SHP77 treated with DMSO at 0.1 percent for 48 hours (cell line): ENCODE data around the gene TNS3.

Experiments used
- DNase-seq: peaks from one replicate; lab custom pipeline; 2025; lab: John Stamatoyannopoulos, UW

Gene TNS3

DNA sequence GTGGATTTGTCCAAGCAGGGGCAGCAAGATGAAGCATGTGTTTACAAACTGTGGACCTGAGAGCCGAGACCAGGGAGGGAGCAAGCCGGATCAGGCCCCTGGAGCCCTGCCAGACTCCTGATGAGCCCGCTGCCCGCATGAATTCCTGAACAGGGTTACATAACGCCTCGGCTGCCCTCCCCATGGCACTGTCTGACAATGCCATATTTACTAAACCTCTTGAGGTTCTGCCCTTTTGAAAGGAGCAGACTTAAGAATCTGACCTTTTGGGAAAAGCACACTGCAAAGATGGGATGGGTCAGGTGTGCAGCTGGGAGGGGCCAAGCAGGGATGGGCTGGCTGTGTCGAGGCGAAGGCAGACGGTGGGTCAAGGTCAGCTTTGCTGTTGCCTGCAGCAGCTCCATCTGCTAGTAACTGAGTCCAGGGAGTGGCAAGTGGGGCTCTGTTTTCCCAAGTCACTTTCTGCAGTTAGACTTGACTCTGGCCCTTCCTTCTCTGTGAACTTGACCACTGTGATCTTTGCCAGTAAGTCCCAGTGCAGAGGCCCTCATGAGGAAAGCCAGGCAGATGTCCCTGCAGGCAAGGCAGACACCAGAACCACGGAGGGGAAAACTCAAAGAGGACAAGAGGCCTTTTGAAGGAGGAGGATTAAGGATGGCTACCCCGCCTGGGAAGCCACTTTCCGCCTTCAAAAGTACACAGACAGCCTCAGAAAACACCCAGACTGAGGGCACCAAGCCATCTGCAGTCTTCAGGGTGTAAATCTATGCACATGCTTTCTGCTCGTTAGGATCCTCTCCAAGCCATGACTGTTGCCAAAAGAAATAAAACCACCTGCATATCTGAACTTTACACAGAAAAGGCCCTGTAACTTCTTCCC is 175.8 kb downstream of the TNS3 start:
- DNase-seq = no peak

DNA sequence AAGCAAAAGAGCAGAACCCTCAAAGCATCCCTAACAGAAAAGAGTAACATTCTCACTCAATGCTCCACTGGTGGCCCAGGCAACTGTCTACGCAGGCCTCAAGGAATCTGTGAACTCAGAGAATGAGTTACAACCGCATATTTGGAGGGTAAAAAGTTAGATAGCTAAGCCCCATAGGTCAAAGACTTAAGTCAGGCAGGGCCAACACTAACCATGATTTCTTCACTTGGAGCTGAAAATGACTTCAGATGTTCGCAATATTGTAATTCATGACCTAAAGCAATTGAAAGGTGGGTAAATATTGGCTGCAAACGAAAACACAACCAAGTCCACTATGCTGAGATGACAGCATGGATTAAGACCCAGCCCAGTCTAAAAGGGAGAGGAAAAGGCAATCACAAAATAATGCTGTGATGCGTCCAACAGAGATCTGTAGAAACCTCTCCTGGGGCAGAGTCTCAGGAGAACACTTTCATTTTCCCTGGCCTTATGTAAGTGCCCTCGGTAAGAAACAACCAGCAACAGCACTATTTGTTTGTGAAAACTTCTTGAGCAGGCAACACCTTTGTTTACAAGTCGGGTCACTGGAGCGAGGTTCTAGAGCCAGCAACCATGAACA is 176.5 kb downstream of the TNS3 start:
- DNase-seq = no peak

- DNase-seq = no peak
Observed at GRCh38 chr7:47404010-47404409, 177.9 kb downstream of the TNS3 start.

DNA sequence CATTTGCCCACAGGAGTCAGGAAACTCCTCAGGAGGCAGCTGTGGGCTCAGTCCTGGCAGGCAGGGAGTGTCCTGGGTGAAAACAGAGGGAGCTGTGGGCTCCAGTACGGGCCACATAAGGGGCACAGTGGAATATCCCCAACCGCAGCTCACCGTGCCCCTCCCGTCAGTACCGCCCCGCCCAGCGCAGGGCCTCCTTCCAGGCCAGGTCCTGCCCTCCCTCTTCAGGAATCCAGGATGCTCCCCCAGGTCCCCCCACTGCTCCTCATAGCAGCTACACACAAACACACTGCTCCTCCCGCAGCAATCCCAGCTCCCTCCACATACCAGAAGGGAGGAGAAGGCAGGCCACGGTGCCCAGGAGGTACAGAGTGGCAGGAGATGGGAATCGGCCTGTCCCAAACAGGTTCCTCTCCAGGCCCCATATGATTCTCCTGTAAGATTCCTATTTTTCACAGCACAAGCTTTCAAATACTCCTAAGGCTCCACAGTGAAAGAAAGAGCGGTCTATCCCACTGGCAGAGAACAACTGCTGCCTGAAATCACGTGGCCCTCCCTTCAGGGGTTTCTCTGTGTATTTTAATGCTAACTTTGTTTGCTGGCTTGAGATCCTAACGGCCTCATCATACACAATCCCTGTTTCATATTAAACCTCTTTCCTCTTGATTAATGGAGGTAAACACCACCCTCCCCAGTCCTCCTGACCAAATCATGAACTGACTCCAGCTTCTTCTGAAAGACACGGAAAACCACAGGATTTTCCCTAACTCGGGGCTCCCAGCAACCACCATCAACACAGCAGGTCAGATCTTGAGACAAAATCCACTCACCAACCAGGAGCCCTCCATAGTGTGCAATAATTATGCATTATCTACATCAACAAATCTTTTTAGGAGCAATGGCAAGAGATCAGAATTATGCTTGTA is 178.7 kb downstream of the TNS3 start:
- DNase-seq = no peak

DNA sequence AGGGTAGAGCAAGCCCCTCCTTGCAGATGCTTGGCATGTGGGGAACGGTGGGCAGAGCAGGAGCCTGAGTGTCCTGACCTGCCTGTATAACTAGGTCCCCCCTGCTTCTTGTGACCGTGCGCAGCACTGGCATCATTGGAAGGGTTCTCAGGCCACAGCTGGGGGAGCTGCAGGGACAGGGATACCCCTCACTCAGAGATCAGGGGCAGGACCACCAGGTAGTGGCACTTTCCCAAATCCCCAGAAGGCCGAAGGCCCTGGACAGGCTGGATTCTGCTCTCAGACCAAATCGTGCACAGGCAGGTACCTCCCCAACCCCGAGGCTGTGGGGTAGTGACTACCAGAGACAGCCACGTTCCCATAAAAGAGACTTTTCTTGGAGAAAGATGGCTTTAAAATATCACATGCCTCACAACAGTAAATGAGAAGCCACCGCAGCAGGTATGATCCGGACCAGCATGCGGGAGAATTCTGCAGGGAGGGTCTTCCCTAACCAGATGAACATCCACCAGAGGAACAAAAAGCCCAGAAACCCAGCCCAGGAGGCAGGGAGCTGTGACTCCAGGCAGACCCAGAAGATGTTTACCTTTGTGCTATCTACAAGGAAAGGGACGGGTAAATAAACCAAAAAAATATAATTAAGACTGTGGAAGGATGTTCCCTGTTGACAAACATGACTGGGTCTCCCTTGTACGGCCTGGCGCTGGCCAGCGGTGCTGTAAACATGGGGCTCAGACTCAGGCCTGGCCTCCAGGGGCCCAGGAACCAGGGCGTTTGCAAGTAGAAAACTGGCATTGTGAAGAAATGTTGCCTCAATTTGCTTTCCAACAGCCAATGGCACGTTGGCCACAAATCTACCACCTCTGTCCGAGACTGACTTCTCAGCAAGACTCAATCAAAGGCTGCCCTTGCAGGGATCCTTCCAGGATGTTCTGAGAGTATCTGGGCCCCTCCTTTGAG is 180.0 kb downstream of the TNS3 start:
- no peak for DNase-seq

DNA sequence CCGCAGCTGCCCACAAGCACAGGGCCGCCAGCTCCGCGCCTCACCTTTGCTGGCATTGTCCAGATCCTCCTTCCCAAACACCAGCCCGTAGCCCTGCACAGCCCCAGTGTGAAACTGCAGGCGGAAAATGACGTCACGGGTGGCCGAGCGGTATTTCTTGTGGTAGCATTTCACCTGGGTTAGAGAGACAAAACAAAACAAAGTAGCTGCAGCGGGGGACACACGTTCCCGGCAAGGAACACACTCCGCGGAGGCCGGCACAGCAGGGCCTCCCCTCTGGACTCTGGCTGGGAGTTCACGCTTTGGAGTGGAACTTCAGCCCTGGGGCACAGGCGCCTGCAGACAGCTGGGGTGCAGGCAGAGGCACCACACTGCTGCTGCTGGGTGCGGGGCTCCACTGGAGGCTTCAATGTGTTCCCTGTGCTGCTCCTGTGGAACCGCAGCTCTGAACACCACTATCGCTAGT is 181.1 kb downstream of the TNS3 start:
- DNase-seq = no peak

- no peak for DNase-seq
Observed at GRCh38 chr7:47400001-47400400, 181.9 kb downstream of the TNS3 start.

- DNase-seq = no peak
Observed at GRCh38 chr7:47394751-47395252, 187.1 kb downstream of the TNS3 start.

GRCh38 chr7:47394216-47394615 is 187.7 kb downstream of the TNS3 start:
- no peak for DNase-seq

GRCh38 chr7:47393406-47393805 is 188.5 kb downstream of the TNS3 start:
- no peak for DNase-seq

DNA sequence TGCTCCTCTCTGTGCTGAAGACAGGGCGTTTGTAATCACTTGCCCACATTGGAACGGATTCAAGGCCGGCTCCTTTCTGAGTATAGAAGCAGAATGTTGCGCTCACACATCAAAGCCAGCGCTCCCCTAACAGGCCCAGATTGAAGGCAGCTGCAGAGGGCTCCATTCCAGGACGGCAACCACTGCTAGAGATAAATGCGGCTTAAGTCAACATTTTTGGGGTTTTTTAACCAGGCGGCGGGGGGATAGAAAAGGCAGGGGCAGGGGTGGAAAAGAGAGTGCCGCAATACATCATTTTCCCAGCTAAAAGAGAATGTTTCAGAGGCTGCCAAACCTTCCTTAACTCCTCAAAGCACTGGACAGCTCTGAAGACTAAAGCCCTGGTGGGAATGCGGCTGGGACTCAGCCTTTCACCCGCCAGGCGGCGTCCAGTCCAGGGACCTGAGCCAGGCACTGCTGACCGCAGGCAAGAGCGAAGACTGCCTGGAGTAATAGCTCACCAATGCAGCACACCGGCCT is 189.6 kb downstream of the TNS3 start:
- no peak for DNase-seq

DNA sequence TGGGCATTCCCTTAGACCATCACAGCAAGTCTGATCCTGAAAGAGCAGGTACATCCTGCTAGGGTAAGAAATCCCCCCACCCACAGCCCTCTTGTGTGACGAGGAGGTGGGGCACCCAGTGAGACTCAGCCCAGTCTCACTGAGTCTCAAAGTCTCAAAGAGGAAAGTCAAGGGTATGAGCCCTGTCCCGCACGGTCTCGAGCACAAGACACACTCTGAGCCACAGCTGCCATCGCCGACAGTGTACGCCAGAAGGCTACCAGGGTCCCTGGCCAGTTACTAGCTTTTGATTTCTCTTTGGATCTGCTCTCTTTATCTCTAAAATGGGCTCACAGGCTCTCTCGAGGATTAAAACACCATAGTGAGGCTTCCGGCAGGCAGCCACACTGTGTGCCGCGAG is 190.2 kb downstream of the TNS3 start:
- DNase-seq = no peak

DNA sequence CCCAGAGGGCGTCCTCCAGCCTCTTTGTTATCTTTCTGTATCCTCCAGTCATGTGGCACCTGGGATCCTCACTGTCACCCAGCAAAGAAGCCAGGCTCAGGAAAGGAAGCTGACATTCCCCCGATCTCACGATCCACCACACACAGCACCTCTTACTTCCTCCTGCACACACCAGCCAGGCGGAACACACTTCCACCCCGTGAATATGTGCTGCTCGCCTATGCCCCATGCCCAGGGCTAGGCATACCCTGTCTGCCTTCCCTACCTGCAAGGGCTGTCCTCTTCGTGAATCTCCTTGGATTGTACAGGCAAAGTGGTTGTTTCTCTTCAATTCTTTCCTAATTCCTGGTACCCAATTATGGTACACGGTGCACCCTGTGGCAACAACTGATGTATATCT is 191.0 kb downstream of the TNS3 start:
- no peak for DNase-seq

DNA sequence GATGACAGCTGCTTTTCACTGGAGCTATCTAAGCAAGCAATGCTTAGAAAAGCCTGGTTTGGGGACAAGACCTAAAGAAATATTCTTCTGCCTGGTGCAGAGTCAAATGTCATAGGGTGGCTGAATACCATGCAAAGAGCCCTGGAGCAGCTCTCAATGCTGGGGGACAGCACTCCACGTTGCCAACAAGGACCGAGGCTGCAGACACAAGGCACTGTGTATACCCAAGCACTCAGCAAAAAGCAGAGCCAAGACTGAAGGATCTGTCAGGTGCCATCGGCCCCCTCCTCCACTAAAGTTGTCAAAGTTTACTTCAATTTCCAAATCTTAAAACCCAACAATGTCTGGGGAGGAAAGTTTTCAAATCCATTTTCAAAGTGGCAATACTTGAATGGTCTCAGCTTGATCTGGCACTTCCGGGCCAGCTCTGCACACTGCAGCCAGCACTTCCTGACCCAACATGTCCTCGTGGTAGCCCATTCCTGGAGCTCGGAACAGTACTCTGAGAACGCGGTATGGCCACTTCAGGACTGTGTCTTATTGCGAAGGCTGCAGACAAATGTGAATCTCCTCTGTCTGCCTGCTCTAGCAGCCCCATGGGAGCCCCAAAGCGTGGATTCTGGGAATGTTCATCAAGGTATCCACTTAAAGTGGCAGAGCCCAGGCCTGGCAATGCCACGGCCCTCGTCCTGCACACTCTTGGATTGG is 191.8 kb downstream of the TNS3 start:
- DNase-seq = no peak

DNA sequence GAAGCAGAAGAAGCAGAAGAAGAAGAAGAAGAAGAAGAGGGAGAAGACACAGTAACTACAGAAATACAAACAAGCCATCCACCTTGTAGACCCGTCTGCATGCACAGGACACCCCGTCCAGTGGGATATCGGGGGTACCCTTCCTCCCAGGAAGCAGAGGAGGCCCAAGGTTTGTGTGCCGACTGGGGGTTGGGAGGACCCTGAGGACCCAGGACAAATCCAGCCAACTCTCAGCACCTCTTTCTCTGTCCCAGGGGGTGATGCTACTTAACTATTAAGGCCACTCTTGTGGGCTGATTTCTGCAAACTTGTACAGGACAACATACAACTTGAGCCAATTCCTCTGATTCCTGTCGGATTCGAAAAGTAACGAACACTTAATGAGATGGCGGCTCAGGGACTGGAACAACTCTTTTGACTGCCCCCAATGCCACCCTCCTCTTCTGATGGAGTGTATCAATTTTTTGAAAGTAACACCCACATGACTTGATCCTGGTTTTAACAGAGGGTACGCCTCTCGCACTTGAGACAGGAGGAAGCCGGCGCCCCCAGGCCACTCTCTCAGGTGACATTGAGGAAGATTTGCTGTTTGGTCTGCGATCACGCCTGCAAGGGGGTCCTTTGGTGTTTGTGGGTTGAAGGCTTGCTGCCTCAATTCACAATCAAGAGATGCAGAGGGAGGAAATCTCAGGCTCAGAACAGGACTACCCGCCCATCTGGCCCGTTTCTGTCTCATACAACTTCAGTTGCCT is 192.6 kb downstream of the TNS3 start:
- DNase-seq = no peak

GRCh38 chr7:47387506-47387905 is 194.4 kb downstream of the TNS3 start:
- DNase-seq = no peak

DNA sequence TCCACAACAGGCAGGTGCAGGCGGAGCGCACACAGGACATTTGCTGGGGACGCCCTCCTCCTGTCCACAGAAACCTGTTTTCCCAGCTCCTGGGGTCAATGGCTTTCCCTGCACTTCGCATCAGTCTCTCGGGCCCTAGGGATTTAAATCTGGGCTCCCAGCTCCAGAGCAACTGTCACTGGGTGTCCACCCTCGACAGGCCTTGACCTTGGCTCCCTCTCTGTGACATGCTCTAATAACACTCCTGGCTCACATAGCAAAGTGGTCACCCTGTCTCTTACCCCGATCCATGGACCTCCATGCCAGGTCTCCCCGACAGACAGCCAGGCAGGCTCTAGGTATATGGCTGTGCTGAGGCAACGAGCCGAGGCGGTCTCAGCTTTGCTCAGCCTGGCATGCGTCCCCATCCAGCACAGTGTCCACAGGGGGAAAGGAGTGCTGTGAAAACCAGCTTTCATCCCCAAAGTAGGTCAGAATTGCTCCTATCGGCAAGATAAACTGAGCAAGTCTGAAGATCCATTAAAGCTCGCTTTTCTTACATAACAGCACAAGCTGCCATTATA is 195.6 kb downstream of the TNS3 start:
- DNase-seq = no peak

DNA sequence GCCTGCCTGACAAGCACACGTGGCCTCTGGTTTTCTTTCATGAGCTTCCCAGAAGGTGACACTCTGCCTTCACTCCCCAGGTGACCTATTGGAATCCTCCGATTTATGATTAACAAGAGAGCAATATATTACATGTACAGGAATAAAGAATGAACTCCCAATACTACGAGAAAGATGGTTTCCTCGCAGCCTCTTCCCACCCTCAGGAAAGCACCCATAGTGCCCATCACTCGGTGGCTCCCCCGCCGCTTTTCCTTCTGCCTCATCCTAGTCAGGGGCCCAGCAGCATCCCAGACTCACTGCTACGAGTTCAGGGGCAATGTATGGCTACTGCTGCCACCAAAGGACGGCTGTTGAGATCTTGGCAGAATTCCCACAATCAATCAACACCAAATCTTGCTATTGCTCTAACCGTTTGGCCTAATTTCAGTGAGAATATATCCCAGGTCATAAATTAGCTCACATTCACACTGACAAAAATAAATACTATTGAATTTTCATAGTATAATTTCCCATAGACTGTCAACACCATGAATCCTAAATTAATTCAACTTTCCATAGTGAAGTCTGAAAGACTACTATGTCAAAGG is 196.3 kb downstream of the TNS3 start:
- DNase-seq = no peak
